Suppressor macrophage treated with lipopolysaccharide for 4 hours (primary cell): ENCODE measurements around the gene FFAR2.
A peak's percentile ranks its signal among the peaks of the same experiment; 100 is the strongest.

Source experiments
- DNase-seq: peaks from one replicate; pipeline ENCODE4 v3.0.0-alpha.2; 2020

The FFAR2 gene

DNA sequence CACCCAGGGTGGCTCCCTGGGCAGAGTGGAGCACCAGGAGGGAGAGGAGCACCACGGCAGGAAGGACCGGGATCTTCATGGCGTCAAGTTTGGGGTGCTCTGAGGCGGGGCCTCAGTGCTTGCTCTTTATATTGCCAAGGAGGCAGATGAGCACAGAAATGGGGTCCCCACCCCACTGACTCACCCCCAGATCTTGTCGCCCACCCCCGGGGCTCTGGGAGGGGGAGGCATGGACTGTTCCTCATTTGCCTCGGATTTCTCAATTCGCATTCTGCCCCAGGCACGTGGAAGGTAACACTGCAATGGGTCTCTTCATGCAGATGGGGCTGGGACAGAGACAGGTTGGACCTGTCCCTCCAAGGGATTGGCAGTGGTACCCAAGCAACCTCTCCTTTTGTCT lies 42.3 kb downstream of the FFAR2 start, which contains the start of gene KRTDAP:
Gene KRTDAP (minus strand): TSS at position 101 of the 400 bp plus-strand sequence. CDS start 22 bp downstream, at position 79.
- DNase-seq = no peak

- DNase-seq = no peak
These were observed 43.8 kb downstream of the FFAR2 start for GRCh38 chr19:35491836-35492360.

GRCh38 chr19:35493971-35494370 lies 45.9 kb downstream of the FFAR2 start:
- DNase-seq = no peak

- peak; percentile 85 for DNase-seq
These were observed 47.3 kb downstream of the FFAR2 start for GRCh38 chr19:35495107-35496064.

DNA sequence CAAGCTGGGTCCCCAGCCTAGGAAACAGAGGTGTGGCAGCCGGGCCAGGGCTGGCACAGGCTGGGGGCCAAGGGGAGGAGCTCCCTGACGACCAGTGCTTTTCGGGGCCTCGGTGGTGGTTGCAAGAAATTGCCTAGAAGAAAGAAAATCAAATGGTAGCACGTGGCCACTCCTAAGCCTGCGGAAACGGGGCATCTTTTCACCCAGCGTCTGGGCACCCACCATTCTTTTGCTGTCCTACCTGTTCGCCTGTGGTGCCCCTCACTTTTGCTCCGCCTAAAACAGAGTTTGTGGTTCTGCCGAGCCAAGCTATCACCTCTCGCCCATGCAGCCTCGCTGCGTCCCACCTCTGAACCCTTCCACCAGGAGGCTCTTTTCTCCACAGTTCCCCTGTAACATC lies 49.3 kb downstream of the FFAR2 start:
- DNase-seq = no peak

- no peak for DNase-seq
These were observed 50.2 kb downstream of the FFAR2 start for GRCh38 chr19:35498220-35498619.

DNA sequence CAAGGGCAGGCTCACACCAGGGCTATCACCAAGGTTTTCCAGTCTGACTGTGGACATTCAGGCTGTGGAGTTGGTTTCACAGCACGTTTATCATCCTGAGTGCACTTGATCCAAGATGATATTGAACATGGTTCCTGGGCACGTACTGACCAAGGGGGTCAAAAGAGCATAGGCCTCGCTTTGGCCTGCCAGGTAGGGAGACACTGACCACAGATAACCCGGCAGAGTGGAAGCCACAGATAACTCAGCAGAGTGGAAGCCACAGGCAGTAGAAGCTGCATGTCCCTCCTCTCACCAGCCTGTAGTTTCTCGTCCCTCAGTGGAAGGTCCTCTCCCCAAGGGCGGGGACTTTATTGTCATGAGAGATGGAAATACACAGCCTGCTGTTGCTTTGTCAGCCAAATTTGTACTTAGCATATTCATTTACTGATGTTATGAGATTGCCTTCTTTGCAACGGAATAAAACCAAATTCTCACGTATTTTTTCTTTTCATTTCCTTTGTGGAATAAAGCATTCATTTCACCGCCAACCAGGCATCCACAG lies 51.0 kb downstream of the FFAR2 start:
- DNase-seq = no peak

DNA sequence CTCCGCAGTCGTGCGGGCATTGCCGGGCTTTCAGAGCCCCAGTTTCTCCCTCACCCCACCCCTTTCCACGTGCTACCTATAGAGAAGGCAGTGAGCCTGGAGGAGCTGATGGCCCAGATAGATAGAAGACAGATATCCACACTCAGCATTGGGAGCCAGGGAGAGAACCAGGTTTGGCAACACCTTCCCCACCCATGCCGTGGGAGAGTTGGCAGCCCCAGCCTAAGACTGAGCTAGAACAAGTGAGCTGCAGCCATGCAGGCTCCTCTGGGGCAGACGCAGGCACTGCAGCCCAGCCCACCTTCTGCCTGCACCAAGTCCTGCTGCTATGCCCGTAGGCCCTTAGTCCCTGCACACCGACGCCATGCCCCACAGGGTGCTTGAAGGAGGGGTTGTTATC lies 52.6 kb downstream of the FFAR2 start:
- DNase-seq = no peak
